ENCODE data around the gene CELA1. TPM values are rescaled to one million over a fixed set of nuclear protein-coding genes. Genes with fewer than 3 reads are reported as not detected.
A peak's percentile ranks its signal among the peaks of the same experiment; 100 is the strongest.

CELA1 gene
- total RNA-seq, 2 experiments from 2014 or later: not detected

DNA sequence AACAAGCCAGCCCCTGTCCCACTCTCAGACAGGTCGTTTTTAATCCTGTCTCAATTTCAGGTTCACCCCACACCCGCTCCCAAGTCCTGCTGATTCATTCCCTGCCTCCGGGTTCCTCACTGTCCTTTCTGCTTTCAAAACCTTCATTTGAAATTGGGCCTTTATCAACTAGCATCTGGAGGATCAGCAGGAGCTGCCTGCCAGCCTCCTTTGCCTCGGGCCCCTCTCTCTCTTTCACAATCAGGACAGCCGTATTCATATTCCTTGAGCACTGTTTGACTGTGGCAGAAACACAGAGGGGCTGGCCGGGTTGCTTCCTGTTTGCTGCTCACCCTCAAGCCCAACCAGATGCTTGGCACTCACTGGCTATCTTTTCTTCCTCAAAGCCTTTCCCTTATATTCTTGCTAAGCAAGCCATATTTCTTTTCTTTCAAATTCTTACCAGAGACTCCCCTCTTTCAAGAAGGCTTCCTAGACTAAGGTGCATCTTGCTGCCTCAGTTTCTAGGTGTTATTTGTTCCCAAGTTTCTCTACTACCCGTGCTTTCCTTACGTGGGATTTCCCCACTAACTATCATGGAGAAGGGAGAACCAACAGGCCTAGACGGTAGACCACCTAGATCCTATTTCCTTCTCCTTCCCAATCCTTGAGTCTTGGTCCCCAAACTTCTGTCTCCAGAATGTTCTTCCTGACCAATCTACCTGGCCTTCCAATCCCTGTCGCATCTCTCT lies 41.8 kb upstream of the CELA1 start:
- DNase-seq: peak; percentile 27
- H3K4me1 Mint-ChIP-seq (ENCODE audit: low read depth): peaks cover 72% of the 10 kb centered on the region
- no peaks in the 10 kb centered on the region for H3K9me3 Mint-ChIP-seq (ENCODE audit: insufficient read depth)
- ATAC-seq: no peak
- CTCF ChIA-PET: interaction anchor here (1.6 to 2.6 kb wide), 3 partner anchors 10 to 47 kb away, joined by 3 to 8 read pairs (median 5); no protein-coding TSS in a partner anchor
- no peaks in the 10 kb centered on the region for H3K27me3 Mint-ChIP-seq (ENCODE audit: low read depth)
- H3K36me3 Mint-ChIP-seq (ENCODE audit: low read depth): peaks cover 37% of the 10 kb centered on the region
- POLR2A ChIA-PET: no interaction called here
- peak overlapping the region; percentile 17 for H3K27ac Mint-ChIP-seq
- H3K4me3 Mint-ChIP-seq: no peak overlapping the region

DNA sequence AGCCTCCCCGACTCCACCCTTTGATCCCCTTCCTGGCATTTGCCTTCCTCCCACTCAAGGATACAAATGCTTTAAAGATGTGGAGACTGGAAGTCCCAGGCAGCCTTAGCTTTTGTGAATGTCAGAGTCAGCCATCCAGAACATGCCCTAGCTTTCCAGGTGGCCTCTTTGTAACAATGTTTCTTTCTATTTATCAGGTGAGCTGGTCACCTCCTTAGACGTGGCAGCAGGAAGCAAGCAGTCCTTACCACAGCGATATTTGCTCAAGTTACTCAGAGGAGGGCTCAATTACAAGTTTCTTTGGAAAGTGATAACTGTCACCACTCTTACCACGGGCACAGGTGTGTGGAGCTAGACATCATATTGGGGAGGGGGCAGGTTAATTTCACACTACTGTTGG lies 39.9 kb upstream of the CELA1 start:
- ChIA-PET POLR2A (interaction anchor here (1.0 kb wide), 1 partner anchor 13 kb away, joined by 3 read pairs; no protein-coding TSS in a partner anchor), CTCF (interaction anchor here (0.7 to 1.8 kb wide), 4 partner anchors 9 to 146 kb away, joined by 3 to 6 read pairs (median 3); no protein-coding TSS in a partner anchor)
- no peak for ATAC-seq
- H3K9me3 Mint-ChIP-seq (ENCODE audit: insufficient read depth): no peaks in the 10 kb centered on the region
- DNase-seq: no peak
- H3K27ac Mint-ChIP-seq: no peak overlapping the region
- peaks cover 54% of the 10 kb centered on the region for H3K36me3 Mint-ChIP-seq (ENCODE audit: low read depth)
- H3K27me3 Mint-ChIP-seq (ENCODE audit: low read depth): no peaks in the 10 kb centered on the region
- H3K4me3 Mint-ChIP-seq: no peak overlapping the region
- H3K4me1 Mint-ChIP-seq (ENCODE audit: low read depth): peaks cover 76% of the 10 kb centered on the region

DNA sequence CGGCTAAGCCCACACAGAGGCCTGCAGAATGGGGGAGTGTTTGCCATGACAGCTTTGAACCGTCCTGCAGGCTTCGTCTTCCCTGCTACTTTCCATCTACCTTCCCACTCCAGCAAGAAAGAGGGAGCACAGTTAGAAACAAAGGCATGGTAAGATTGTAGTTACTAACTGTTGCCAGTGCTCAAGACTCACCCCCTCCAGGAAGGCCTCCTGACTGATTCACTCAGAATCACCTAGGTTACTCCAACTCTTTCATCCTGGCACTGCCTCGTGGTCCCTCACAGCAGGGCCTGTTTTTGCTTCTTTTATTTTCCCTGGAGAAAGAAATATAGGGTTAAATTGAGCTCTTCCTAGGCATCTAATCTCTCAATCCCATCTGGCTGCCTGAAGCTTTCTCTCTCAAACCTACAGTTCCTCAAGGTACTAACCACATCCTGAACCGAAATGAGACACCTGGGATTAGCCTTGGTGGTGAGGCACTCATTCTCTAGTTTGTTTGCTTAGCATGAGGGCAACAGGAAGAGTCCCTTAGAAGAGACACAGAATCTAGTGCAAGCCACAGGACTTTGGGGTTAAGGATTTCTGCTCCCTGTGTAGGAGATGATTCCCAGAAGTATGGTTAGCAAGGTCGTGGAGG lies 36.9 kb upstream of the CELA1 start:
- Mint-ChIP-seq H3K27me3 (ENCODE audit: low read depth) (no peaks in the 10 kb centered on the region), H3K4me3 (no peak overlapping the region), H3K4me1 (ENCODE audit: low read depth) (peaks cover 52% of the 10 kb centered on the region), H3K9me3 (ENCODE audit: insufficient read depth) (no peaks in the 10 kb centered on the region), H3K27ac (peak overlapping the region; percentile 65), H3K36me3 (ENCODE audit: low read depth) (peaks cover 69% of the 10 kb centered on the region)
- DNase-seq: no peak
- CTCF ChIA-PET: interaction anchor here (0.8 to 1.3 kb wide), 4 partner anchors 8 to 42 kb away, joined by 3 to 4 read pairs (median 4); no protein-coding TSS in a partner anchor
- ATAC-seq: peak; percentile 48
- POLR2A ChIA-PET: interaction anchor here (0.5 to 1.3 kb wide), 3 partner anchors 9 to 82 kb away, joined by 3 to 5 read pairs (median 4); no protein-coding TSS in a partner anchor

DNA sequence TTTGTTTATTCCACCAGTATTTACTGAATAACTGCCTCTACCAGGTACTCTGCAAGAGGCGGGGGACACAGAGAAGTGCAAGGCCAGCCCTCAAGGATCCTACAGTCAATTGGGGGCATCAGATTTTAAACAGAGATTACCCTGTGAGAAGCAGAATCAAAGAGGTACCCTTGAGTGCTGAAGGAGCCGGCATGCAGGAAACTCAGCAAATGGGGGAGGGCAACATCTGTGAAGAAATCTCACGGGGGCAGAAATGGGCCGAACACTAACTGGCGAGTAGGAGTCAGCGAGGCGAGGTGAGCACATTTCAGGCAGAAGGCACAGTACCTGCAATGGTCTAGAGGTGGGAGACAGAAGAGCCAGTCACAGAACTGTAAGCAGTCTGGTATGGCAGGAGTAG lies 35.7 kb upstream of the CELA1 start:
- no peak overlapping the region for H3K4me3 Mint-ChIP-seq
- CTCF ChIA-PET: no interaction called here
- peak overlapping the region; percentile 30 for H3K27ac Mint-ChIP-seq
- H3K9me3 Mint-ChIP-seq (ENCODE audit: insufficient read depth): no peaks in the 10 kb centered on the region
- H3K4me1 Mint-ChIP-seq (ENCODE audit: low read depth): peaks cover 42% of the 10 kb centered on the region
- H3K27me3 Mint-ChIP-seq (ENCODE audit: low read depth): no peaks in the 10 kb centered on the region
- POLR2A ChIA-PET: no interaction called here
- peaks cover 70% of the 10 kb centered on the region for H3K36me3 Mint-ChIP-seq (ENCODE audit: low read depth)
- no peak for ATAC-seq
- DNase-seq: no peak

DNA sequence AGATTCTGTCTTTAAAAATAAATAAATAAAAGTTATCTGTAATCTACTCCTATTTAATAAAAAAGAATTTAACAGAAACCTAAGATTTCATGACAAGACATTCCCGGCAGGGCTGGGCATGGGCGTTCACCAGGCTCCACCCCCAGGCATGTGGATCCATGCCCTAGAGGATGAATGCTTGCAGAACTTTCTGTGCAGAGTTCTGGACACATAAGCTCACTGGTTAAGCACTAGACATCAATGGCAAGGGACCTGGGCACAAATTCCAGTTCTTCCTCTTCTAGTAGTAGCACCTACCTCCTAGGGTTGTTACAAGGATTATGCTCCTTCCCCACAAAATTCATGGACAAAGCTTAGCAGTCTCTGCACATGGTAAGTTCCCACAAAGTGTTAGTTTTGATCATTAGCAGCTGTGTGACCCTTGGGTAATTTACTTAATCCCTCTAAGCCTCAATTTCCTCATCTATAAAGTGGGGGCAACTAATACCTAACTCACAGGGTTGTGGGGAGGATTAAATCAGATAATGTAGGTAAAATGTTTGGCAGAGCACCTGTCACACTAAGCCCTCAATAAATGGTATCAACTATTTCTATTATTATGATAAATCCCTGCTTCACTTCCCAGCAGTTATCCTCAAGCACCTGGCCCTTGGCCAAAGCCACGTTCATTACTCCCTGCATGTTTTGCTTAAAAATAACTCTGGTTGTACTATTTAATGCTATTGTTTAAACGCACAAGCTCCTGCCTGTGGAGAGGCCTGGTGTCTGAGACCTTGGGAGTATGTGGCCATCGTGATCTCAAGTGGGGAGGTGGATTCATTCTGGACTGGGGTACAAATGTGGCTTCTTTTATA lies 35.0 kb upstream of the CELA1 start:
- no peak overlapping the region for H3K4me3 Mint-ChIP-seq
- ChIA-PET POLR2A (interaction anchor here (1.0 kb wide), 1 partner anchor 11 kb away, joined by 4 read pairs; no protein-coding TSS in a partner anchor), CTCF (interaction anchor here (1.0 kb wide), 1 partner anchor 151 kb away, joined by 3 read pairs; no protein-coding TSS in a partner anchor)
- DNase-seq: no peak
- no peak overlapping the region for H3K27ac Mint-ChIP-seq
- peaks cover 36% of the 10 kb centered on the region for H3K4me1 Mint-ChIP-seq (ENCODE audit: low read depth)
- ATAC-seq: no peak
- H3K9me3 Mint-ChIP-seq (ENCODE audit: insufficient read depth): no peaks in the 10 kb centered on the region
- peaks cover 74% of the 10 kb centered on the region for H3K36me3 Mint-ChIP-seq (ENCODE audit: low read depth)
- H3K27me3 Mint-ChIP-seq (ENCODE audit: low read depth): no peaks in the 10 kb centered on the region

DNA sequence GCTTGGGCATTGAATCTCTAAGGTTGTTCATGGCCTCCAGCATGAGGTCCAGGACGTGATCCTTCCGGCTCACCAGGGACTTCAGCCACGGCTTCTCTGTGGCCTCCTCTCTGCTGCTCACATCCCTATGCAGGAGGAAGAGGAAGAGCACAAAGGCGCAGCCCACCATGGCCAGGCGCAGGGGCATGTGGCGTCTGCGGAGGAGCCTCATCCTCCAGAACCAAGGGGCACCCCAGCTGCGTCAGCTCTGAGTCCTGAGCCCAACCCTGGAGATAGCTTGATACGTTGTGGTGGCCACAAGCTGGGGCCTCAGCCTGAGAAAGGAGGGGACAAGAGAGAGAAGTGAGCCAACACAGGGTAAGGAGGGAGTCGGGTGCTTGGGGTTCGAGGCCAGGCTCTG lies 33.1 kb upstream of the CELA1 start:
- no peak for ATAC-seq
- Mint-ChIP-seq H3K4me1 (ENCODE audit: low read depth) (peaks cover 34% of the 10 kb centered on the region), H3K27me3 (ENCODE audit: low read depth) (no peaks in the 10 kb centered on the region), H3K36me3 (ENCODE audit: low read depth) (peaks cover 75% of the 10 kb centered on the region), H3K27ac (no peak overlapping the region), H3K4me3 (no peak overlapping the region), H3K9me3 (ENCODE audit: insufficient read depth) (no peaks in the 10 kb centered on the region)
- DNase-seq: no peak
- ChIA-PET POLR2A (no interaction called here), CTCF (no interaction called here)

DNA sequence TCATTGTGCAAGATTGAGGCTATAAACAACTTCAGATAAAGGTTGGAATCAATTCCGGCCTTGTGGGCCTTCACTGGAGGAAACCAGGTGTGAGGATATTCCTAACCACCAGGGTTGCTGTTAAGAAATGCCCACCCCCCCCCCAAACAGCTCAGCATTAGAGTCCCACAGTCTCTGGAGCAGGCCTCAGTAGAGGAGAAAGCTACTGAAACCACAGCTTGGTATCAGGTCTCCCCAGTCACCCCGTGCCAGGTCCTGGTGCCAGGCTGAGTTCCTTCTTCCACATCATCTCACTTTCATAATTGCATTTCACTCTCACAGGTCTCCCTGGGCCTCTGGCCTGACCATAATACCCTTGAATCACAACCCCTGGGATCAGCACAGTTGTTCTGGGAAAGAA lies 32.3 kb upstream of the CELA1 start:
- H3K4me3 Mint-ChIP-seq: no peak overlapping the region
- H3K36me3 Mint-ChIP-seq (ENCODE audit: low read depth): peaks cover 75% of the 10 kb centered on the region
- peaks cover 33% of the 10 kb centered on the region for H3K4me1 Mint-ChIP-seq (ENCODE audit: low read depth)
- no peaks in the 10 kb centered on the region for H3K9me3 Mint-ChIP-seq (ENCODE audit: insufficient read depth)
- DNase-seq (no peak), ATAC-seq (no peak)
- ChIA-PET POLR2A (interaction anchor here (0.6 kb wide), 1 partner anchor 356 kb away, joined by 3 read pairs; no protein-coding TSS in a partner anchor), CTCF (interaction anchor here (0.9 to 2.0 kb wide), 2 partner anchors 10 to 11 kb away, joined by 3 to 5 read pairs; no protein-coding TSS in a partner anchor)
- H3K27ac Mint-ChIP-seq: peak overlapping the region; percentile 43
- no peaks in the 10 kb centered on the region for H3K27me3 Mint-ChIP-seq (ENCODE audit: low read depth)

DNA sequence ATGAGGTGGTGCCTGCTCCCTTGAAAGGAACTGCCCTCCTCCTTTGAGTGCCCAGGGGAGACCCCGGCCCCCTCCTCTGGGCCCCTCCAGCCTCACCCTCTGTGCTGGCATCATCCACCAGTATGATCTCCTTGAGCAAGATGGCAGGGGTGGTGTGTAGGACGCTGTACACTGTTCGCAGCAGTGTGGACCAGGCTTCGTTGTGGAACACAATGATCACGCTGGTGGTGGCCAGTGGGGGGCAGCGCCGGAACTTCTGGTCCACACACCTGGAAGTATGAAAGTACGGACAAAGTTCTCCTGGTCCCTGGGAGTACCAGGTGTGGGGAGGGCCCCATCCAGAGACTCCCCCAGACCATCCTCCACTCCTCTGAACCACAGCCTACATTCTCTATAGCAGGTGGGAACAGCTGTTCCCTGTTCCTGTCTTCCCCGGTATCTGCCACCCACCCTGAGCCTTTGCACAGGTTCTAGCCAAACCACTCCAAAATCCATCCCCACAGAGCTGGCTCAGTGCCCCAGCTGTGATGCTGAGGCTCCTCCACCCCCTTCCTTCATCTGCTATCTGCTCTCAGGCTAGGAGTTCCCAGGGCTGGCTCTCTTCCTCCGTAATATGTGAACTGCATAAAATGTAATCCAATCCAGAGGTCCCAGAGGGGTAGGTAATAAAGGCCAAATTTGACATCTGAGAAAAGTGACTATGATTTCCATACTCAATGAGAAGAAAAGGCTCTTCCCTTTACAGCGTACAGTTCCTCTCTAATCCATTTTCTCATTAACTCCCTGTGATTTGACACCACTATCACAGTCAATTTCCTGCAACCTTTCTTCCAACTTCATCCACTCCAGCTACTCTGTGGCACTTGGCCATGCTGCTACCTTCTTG lies 30.9 kb upstream of the CELA1 start:
- no peak for DNase-seq
- Mint-ChIP-seq H3K36me3 (ENCODE audit: low read depth) (peaks cover 77% of the 10 kb centered on the region), H3K4me3 (no peak overlapping the region), H3K27me3 (ENCODE audit: low read depth) (no peaks in the 10 kb centered on the region), H3K4me1 (ENCODE audit: low read depth) (peaks cover 29% of the 10 kb centered on the region), H3K9me3 (ENCODE audit: insufficient read depth) (no peaks in the 10 kb centered on the region), H3K27ac (no peak overlapping the region)
- ChIA-PET POLR2A (interaction anchor here (0.8 kb wide), 1 partner anchor 22 kb away, joined by 3 read pairs; no protein-coding TSS in a partner anchor), CTCF (interaction anchor here (2.0 kb wide), 1 partner anchor 8 kb away, joined by 5 read pairs; no protein-coding TSS in a partner anchor)
- no peak for ATAC-seq

DNA sequence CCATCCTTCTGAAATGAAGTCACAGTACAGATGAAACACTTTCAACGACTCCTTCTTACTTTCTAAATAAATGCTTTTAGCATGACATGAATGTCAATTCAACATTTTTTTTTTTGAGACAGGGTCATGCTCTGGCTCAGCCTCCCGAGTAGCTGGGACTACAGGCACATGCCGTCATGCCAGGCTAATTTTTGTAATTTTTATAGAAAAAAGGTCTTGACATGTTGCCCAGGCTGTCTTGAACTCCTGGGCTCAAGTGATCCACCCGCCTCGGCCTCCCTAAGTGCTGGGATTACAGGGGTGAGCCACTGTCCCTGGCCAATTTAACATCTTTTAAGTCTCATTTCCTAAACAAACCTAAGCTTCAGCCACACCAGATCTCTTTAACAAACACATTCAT lies 28.4 kb upstream of the CELA1 start:
- DNase-seq (no peak), ATAC-seq (no peak)
- Mint-ChIP-seq H3K4me1 (ENCODE audit: low read depth) (peaks cover 45% of the 10 kb centered on the region), H3K27me3 (ENCODE audit: low read depth) (no peaks in the 10 kb centered on the region), H3K9me3 (ENCODE audit: insufficient read depth) (no peaks in the 10 kb centered on the region), H3K4me3 (no peak overlapping the region), H3K27ac (peak overlapping the region; percentile 5), H3K36me3 (ENCODE audit: low read depth) (peaks cover 79% of the 10 kb centered on the region)
- CTCF ChIA-PET: interaction anchor here (0.9 to 2.0 kb wide), 2 partner anchors 9 to 24 kb away, joined by 4 to 5 read pairs; no protein-coding TSS in a partner anchor
- POLR2A ChIA-PET: no interaction called here

DNA sequence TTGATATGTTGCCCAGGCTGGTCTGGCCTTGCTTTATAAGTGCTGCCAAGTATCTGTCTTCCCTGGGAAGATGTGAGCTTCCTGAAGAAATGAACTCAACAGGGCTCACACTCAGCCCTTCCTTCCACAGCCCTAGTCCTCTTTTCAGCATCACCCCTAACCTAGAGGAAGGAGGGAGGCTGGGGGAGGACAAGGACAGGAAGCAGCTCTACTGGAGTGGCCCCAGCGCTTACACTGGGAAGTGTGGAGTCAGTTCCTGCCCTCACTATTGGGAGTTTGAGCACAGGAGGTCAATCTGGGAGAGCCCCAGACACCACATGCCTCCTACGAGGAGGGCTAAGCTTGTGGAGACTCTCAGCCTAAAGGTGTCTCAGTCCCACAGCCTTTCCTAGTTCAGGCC lies 27.9 kb upstream of the CELA1 start:
- H3K36me3 Mint-ChIP-seq (ENCODE audit: low read depth): peaks cover 79% of the 10 kb centered on the region
- no peaks in the 10 kb centered on the region for H3K9me3 Mint-ChIP-seq (ENCODE audit: insufficient read depth)
- DNase-seq (no peak), ATAC-seq (no peak)
- CTCF ChIA-PET: interaction anchor here (1.5 to 2.0 kb wide), 2 partner anchors 9 to 24 kb away, joined by 3 to 5 read pairs; no protein-coding TSS in a partner anchor
- H3K4me3 Mint-ChIP-seq: no peak overlapping the region
- POLR2A ChIA-PET: no interaction called here
- peak overlapping the region; percentile 5 for H3K27ac Mint-ChIP-seq
- H3K27me3 Mint-ChIP-seq (ENCODE audit: low read depth): no peaks in the 10 kb centered on the region
- H3K4me1 Mint-ChIP-seq (ENCODE audit: low read depth): peaks cover 50% of the 10 kb centered on the region

Data from activated CD8-positive, alpha-beta T cell treated with anti-CD3 and anti-CD28 coated beads, Interleukin-2, amount 10 ng/mL, durations not matched to agents 7 days and 5 days (primary cell).